HepG2 (cell line): ENCODE measurements around the gene ERCC4. TPM values are rescaled to one million over a fixed set of nuclear protein-coding genes. Genes with fewer than 3 reads are reported as not detected.

Source experiments
- ATRX ChIP-seq: sonication (generic); formaldehyde crosslinking; IDR thresholded peaks from 2 replicates; pipeline ENCODE4 v1.4.0; 2020; ENCODE audit warnings: missing genetic modification reagents, borderline replicate concordance
- KLF16 ChIP-seq, 2 experiments: sonication (generic) in 1 of 2; formaldehyde crosslinking in 1 of 2; IDR thresholded peaks; 2 replicates each; pipeline versions ENCODE4 v1.6.1 to v1.8.0; 2016 to 2023; ENCODE audit warnings: missing genetic modification reagents in 2 of 2, missing compliant biosample characterization in 1 of 2
- MATR3 ChIP-seq: sonication (generic); formaldehyde crosslinking; IDR thresholded peaks from 2 replicates; pipeline ENCODE4 v1.4.0; 2020; ENCODE audit warnings: missing genetic modification reagents
- MLLT10 ChIP-seq: sonication (generic); formaldehyde crosslinking; IDR thresholded peaks from 2 replicates; pipeline ENCODE4 v1.4.0; 2020; ENCODE audit warnings: missing genetic modification reagents
- NCOA1 ChIP-seq: sonication (generic); formaldehyde crosslinking; IDR thresholded peaks from 2 replicates; pipeline ENCODE4 v1.9.0; 2021; ENCODE audit warnings: missing genetic modification reagents
- PTBP1 ChIP-seq: fragments of 200-400 bp; formaldehyde crosslinking; IDR thresholded peaks from 2 replicates; pipeline ENCODE4 v1.6.1; 2018; ENCODE audit warnings: low read length, low read depth; ENCODE audit not compliant: poor library complexity, severe bottlenecking
- RELA ChIP-seq: sonication (generic); formaldehyde crosslinking; IDR thresholded peaks from 2 replicates; pipeline ENCODE4 v1.4.0; 2020; ENCODE audit warnings: missing genetic modification reagents
- RFX5 ChIP-seq: IDR thresholded peaks from 2 replicates; pipeline ENCODE4 v1.6.1; 2011; ENCODE audit warnings: low read depth, low read length, improper control_type of control experiment
- ZBTB1 ChIP-seq: sonication (generic); formaldehyde crosslinking; IDR thresholded peaks from 2 replicates; pipeline ENCODE4 v1.4.0; 2020; ENCODE audit warnings: missing genetic modification reagents, borderline replicate concordance
- ZNF138 ChIP-seq: sonication (generic); formaldehyde crosslinking; IDR thresholded peaks from 2 replicates; pipeline ENCODE4 v1.5.0; 2020; ENCODE audit warnings: mild to moderate bottlenecking, low read depth, missing genetic modification reagents
- ZNF180 ChIP-seq: sonication (generic); formaldehyde crosslinking; IDR thresholded peaks from 2 replicates; pipeline ENCODE4 v1.4.0; 2020; ENCODE audit warnings: low read depth, missing genetic modification reagents, borderline replicate concordance
- ZNF296 ChIP-seq: sonication (generic); formaldehyde crosslinking; conservative IDR thresholded peaks from 2 replicates; pipeline ENCODE4 v1.5.0; 2020; ENCODE audit warnings: mild to moderate bottlenecking, missing genetic modification reagents
- ZNF616 ChIP-seq: sonication (generic); formaldehyde crosslinking; IDR thresholded peaks from 2 replicates; pipeline ENCODE4 v1.5.0; 2020; ENCODE audit warnings: low read depth, mild to moderate bottlenecking, missing genetic modification reagents
- ZNF713 ChIP-seq: sonication (generic); formaldehyde crosslinking; IDR thresholded peaks from 2 replicates; pipeline ENCODE4 v1.4.0; 2020; ENCODE audit warnings: mild to moderate bottlenecking, missing genetic modification reagents
- ZNF782 ChIP-seq: sonication (generic); formaldehyde crosslinking; IDR thresholded peaks from 2 replicates; pipeline ENCODE4 v1.4.0; 2020; ENCODE audit warnings: missing genetic modification reagents, mild to moderate bottlenecking, borderline replicate concordance
- ZNF841 ChIP-seq: sonication (generic); formaldehyde crosslinking; IDR thresholded peaks from 2 replicates; pipeline ENCODE4 v1.8.1; 2023; ENCODE audit warnings: missing genetic modification reagents, borderline replicate concordance
- polyA plus RNA-seq, 8 experiments: library from polyadenylated mRNA; depleted of rRNA in 3 of 8; stranded (reverse) in 7 of 8; unstranded in 1 of 8; fragments of >200 nt; fragmentation: Illumina TruSeq in 4 of 8; extraction: Trizol in 4 of 8; gene quantifications; 2 replicates each; pipeline versions ENCODE4 v1.2.1 to v1.2.3, GENCODE V29; 2011 to 2016; ENCODE audit warnings: low read depth in 4 of 8, missing spikeins in 1 of 8, mixed read lengths in 1 of 8; ENCODE audit not compliant: insufficient read depth in 1 of 8
- total RNA-seq, 5 experiments: library from RNA; depleted of rRNA; stranded (reverse); fragments of >200 nt; fragmentation: Illumina TruSeq; extraction: Trizol; gene quantifications; 2 replicates each; pipeline ENCODE4 v1.2.3, GENCODE V29; 2016; ENCODE audit warnings: low read depth in 1 of 5
- TF ChIP-seq, protein P1 (sequence below): sonication (generic); formaldehyde crosslinking; conservative IDR thresholded peaks from 2 replicates; pipeline ENCODE4 v1.4.0; 2020; ENCODE audit warnings: missing genetic modification reagents
- TF ChIP-seq, protein P2 (sequence below): sonication (generic); formaldehyde crosslinking; IDR thresholded peaks from 2 replicates; pipeline ENCODE4 v1.5.0; 2020; ENCODE audit warnings: missing genetic modification reagents
- TF ChIP-seq, protein P3 (sequence below): IDR thresholded peaks from 2 replicates; pipeline ENCODE4 v1.6.1; 2016; ENCODE audit warnings: low read depth, control low read depth
- TF ChIP-seq, protein P4 (sequence below): sonication (generic); formaldehyde crosslinking; IDR thresholded peaks from 2 replicates; pipeline ENCODE4 v1.8.1; 2023; ENCODE audit warnings: mild to moderate bottlenecking, missing genetic modification reagents, borderline replicate concordance
- TF ChIP-seq, protein P5 (sequence below): IDR thresholded peaks from 2 replicates; pipeline ENCODE4 v1.6.1; 2016; ENCODE audit warnings: low read depth

Gene ERCC4
- total and polyA plus RNA-seq, 2 of the 13 experiments (the other 11 are each of a cell fraction or from before 2014, with no cell fraction given): 5.4 to 15.2 TPM

DNA sequence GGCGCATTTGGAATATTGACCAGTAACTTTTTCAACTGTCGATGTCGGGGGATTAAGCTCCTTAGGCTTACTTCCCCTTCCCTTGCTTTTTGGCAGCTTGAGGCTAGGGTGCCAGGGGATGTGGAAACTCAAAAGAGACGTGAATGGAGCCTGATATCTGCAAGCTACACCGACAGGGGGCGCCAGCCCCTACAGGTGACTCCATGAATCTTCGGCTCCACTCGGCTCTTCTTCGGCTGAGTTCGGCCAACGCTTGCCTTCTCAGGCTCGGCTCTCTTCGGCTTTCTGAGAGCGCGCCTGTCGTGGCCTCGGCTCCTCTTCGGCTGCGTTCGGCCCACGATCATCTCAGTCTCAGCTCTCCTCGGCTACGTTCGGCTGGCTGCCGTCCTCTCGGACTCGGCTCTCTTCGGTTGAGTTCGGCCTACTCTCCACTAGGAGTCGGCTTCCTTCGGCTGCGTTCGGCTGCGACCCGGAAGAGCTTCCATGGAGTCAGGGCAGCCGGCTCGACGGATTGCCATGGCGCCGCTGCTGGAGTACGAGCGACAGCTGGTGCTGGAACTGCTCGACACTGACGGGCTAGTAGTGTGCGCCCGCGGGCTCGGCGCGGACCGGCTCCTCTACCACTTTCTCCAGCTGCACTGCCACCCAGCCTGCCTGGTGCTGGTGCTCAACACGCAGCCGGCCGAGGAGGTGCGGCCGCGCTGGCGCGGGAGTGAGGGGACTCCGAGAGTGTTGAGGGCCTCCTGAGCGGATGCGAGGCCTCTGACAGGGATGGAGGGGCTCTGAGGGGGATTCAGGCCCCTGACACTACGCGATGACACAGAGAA, at the start of gene ERCC4 (continued):
- TF ChIP-seq, protein P1, sequence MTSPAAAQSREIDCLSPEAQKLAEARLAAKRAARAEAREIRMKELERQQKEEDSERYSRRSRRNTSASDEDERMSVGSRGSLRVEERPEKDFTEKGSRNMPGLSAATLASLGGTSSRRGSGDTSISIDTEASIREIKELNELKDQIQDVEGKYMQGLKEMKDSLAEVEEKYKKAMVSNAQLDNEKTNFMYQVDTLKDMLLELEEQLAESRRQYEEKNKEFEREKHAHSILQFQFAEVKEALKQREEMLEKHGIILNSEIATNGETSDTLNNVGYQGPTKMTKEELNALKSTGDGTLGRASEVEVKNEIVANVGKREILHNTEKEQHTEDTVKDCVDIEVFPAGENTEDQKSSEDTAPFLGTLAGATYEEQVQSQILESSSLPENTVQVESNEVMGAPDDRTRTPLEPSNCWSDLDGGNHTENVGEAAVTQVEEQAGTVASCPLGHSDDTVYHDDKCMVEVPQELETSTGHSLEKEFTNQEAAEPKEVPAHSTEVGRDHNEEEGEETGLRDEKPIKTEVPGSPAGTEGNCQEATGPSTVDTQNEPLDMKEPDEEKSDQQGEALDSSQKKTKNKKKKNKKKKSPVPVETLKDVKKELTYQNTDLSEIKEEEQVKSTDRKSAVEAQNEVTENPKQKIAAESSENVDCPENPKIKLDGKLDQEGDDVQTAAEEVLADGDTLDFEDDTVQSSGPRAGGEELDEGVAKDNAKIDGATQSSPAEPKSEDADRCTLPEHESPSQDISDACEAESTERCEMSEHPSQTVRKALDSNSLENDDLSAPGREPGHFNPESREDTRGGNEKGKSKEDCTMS (CRISPR knock-in tag): no peak
- TF ChIP-seq KLF16 (CRISPR knock-in tag; IDR thresholded peaks at IDR 0.05) (peak; percentile 84 to 88; a peak in 3 of 4 replicates), ZNF296 (CRISPR knock-in tag) (no peak; the same call in 1 of the 2 replicates), MLLT10 (no peak), RELA (CRISPR knock-in tag) (0 out of 2 replicates have a peak, but pooled peaks have one; percentile 57), ZNF180 (CRISPR knock-in tag) (peak; percentile 96), RFX5 (no peak), ZNF616 (CRISPR knock-in tag) (peak; percentile 26; the same call in 1 of the 2 replicates), ZNF841 (CRISPR knock-in tag) (no peak), ZNF713 (CRISPR knock-in tag) (peak; percentile 68; the same call in 1 of the 2 replicates), ATRX (CRISPR knock-in tag) (no peak), ZBTB1 (CRISPR knock-in tag) (0 out of 2 replicates have a peak, but pooled peaks have one; percentile 77), ZNF138 (CRISPR knock-in tag) (peak; percentile 91), MATR3 (CRISPR knock-in tag) (peak; percentile 77; the same call in 1 of the 2 replicates), PTBP1 (peak; percentile 34), ZNF782 (CRISPR knock-in tag) (peak; percentile 98), NCOA1 (no peak; the same call in 1 of the 2 replicates)
- TF ChIP-seq, protein P2, sequence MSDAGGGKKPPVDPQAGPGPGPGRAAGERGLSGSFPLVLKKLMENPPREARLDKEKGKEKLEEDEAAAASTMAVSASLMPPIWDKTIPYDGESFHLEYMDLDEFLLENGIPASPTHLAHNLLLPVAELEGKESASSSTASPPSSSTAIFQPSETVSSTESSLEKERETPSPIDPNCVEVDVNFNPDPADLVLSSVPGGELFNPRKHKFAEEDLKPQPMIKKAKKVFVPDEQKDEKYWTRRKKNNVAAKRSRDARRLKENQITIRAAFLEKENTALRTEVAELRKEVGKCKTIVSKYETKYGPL: peak; percentile 79; the same call in 1 of the 2 replicates
- TF ChIP-seq, protein P3, sequence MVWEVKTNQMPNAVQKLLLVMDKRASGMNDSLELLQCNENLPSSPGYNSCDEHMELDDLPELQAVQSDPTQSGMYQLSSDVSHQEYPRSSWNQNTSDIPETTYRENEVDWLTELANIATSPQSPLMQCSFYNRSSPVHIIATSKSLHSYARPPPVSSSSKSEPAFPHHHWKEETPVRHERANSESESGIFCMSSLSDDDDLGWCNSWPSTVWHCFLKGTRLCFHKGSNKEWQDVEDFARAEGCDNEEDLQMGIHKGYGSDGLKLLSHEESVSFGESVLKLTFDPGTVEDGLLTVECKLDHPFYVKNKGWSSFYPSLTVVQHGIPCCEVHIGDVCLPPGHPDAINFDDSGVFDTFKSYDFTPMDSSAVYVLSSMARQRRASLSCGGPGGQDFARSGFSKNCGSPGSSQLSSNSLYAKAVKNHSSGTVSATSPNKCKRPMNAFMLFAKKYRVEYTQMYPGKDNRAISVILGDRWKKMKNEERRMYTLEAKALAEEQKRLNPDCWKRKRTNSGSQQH (CRISPR knock-in tag): peak; percentile 56
- TF ChIP-seq, protein P4, sequence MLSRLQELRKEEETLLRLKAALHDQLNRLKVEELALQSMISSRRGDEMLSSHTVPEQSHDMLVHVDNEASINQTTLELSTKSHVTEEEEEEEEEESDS (CRISPR knock-in tag): no peak
- TF ChIP-seq, protein P5, sequence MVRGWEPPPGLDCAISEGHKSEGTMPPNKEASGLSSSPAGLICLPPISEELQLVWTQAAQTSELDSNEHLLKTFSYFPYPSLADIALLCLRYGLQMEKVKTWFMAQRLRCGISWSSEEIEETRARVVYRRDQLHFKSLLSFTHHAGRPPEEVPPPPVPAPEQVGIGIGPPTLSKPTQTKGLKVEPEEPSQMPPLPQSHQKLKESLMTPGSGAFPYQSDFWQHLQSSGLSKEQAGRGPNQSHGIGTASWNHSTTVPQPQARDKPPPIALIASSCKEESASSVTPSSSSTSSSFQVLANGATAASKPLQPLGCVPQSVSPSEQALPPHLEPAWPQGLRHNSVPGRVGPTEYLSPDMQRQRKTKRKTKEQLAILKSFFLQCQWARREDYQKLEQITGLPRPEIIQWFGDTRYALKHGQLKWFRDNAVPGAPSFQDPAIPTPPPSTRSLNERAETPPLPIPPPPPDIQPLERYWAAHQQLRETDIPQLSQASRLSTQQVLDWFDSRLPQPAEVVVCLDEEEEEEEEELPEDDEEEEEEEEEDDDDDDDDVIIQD (CRISPR knock-in tag): peak; percentile 43; the same call in 1 of the 2 replicates
